A549 (cell line): ENCODE data around the gene MACROH2A2. TPM values are rescaled to one million over a fixed set of nuclear protein-coding genes. Genes with fewer than 3 reads are reported as not detected.

Experiments
- ATAC-seq, 2 experiments: fragments of 200-7000 bp in 1 of 2; fragments of >200 bp in 1 of 2; cut with Nextera tagmentation in 1 of 2; cut with Tn5 transposase in 1 of 2; 3 replicates each; pipeline versions ENCODE4 v1.8.0 to v1.9.1; 2018 to 2020; ENCODE audit warnings: mild to moderate bottlenecking in 1 of 2, moderate library complexity in 1 of 2
- CTCF ChIA-PET: fragments of 300-600 bp; sonication (Branson Sonifier 250); formaldehyde crosslinking; extraction: SDS; loops from one replicate; lab custom pipeline; 2021; ENCODE audit warnings: antibody characterized with exemption, inconsistent platforms; lab: Yijun Ruan, JAX
- POLR2A ChIA-PET: fragments of 350-600 bp; formaldehyde crosslinking; extraction: SDS; loops from one replicate; lab custom pipeline; 2021; ENCODE audit warnings: antibody characterized with exemption, inconsistent platforms; lab: Yijun Ruan, JAX
- DNase-seq, 2 experiments: peaks; one replicate each; pipeline versions ENCODE4 v3.0.0 to v3.0.0-alpha.2; 2011 to 2016; ENCODE audit warnings: low read depth in 1 of 2, low spot score in 1 of 2
- FAIRE-seq: peaks from 2 replicates; lab custom pipeline; 2011; peaks lifted over from hg19 to GRCh38; lab: Jason Lieb, UNC
- H3K27ac ChIP-seq, 2 experiments: fragments of >200 bp; sonication (Bioruptor Twin); formaldehyde crosslinking; 3 replicates each; pipeline ENCODE4 v1.5.1; 2016 to 2017
- H3K4me1 ChIP-seq: fragments of >200 bp; sonication (Bioruptor Twin); formaldehyde crosslinking; 3 replicates; pipeline ENCODE4 v1.6.1; 2016
- H3K4me2 ChIP-seq: fragments of >200 bp; sonication (Bioruptor Twin); formaldehyde crosslinking; 3 replicates; pipeline ENCODE4 v1.6.1; 2016
- H3K4me3 ChIP-seq: fragments of >200 bp; sonication (Bioruptor Twin); formaldehyde crosslinking; 3 replicates; pipeline ENCODE4 v1.5.1; 2016
- H3K9me3 ChIP-seq: fragments of >200 bp; sonication (Bioruptor Twin); formaldehyde crosslinking; 3 replicates; pipeline ENCODE4 v1.6.1; 2016
- CBX2 ChIP-seq: fragments of 200-600 bp; sonication (generic); IDR thresholded peaks from 2 replicates; pipeline ENCODE4 v1.6.1; 2016; ENCODE audit warnings: low read depth, mild to moderate bottlenecking, borderline replicate concordance
- CBX8 ChIP-seq: fragments of 200-600 bp; sonication (generic); IDR thresholded peaks from 2 replicates; pipeline ENCODE4 v1.6.1; 2016
- CTCF ChIP-seq: fragments of >200 bp; sonication (Bioruptor Twin); formaldehyde crosslinking; IDR thresholded peaks from 3 replicates; pipeline ENCODE4 v1.5.1; 2016
- ESRRA ChIP-seq: fragments of 150-350 bp; IDR thresholded peaks from 2 replicates; pipeline ENCODE4 v1.6.1; 2014; ENCODE audit warnings: mild to moderate bottlenecking, low read length, borderline replicate concordance
- FOSL2 ChIP-seq, 2 experiments: fragments of 450-650 bp in 1 of 2; fragments of >200 bp in 1 of 2; sonication (Bioruptor Twin) in 1 of 2; formaldehyde crosslinking; IDR thresholded peaks; 2 replicates each; pipeline versions ENCODE4 v1.5.0 to v1.6.1; 2016 to 2020; ENCODE audit warnings: mild to moderate bottlenecking in 1 of 2, moderate library complexity in 1 of 2
- HES2 ChIP-seq: fragments of >200 bp; sonication (Bioruptor Twin); formaldehyde crosslinking; IDR thresholded peaks from 2 replicates; pipeline ENCODE4 v1.6.1; 2016
- HOXB13 ChIP-seq: fragments of 250-450 bp; sonication (Bioruptor Pico); IDR thresholded peaks from 2 replicates; pipeline ENCODE4 v1.5.0; 2020; ENCODE audit warnings: low read depth, mild to moderate bottlenecking, moderate library complexity
- HOXB5 ChIP-seq: fragments of 250-450 bp; sonication (Bioruptor Pico); IDR thresholded peaks from 2 replicates; pipeline ENCODE4 v1.5.0; 2020; ENCODE audit warnings: mild to moderate bottlenecking, moderate library complexity
- JUN ChIP-seq, 2 experiments: fragments of >200 bp; sonication (Bioruptor Twin); formaldehyde crosslinking; IDR thresholded peaks; 2 replicates in 1 of 2; 3 replicates in 1 of 2; pipeline ENCODE4 v1.6.1; 2016 to 2017
- KDM1A ChIP-seq: fragments of 200-600 bp; sonication (generic); IDR thresholded peaks from 2 replicates; pipeline ENCODE4 v1.6.1; 2016; ENCODE audit warnings: low read depth, mild to moderate bottlenecking
- NFE2L2 ChIP-seq: fragments of 150-350 bp; conservative IDR thresholded peaks from 2 replicates; pipeline ENCODE4 v1.6.1; 2014; ENCODE audit warnings: low read length
- NR3C1 ChIP-seq: fragments of >200 bp; sonication (Bioruptor Twin); formaldehyde crosslinking; IDR thresholded peaks from 3 replicates; pipeline ENCODE4 v1.6.1; 2017
- RAD21 ChIP-seq, 2 experiments: fragments of >200 bp in 1 of 2; sonication (Bioruptor Twin) in 1 of 2; formaldehyde crosslinking in 1 of 2; IDR thresholded peaks in 1 of 2; conservative IDR thresholded peaks in 1 of 2; 2 replicates in 1 of 2; 3 replicates in 1 of 2; pipeline ENCODE4 v1.6.1; 2012 to 2018; ENCODE audit warnings: inconsistent platforms in 1 of 2
- RNF2 ChIP-seq: fragments of 200-600 bp; sonication (generic); IDR thresholded peaks from 2 replicates; pipeline ENCODE4 v1.6.1; 2016; ENCODE audit warnings: low read depth, mild to moderate bottlenecking, antibody characterized with exemption, moderate library complexity, borderline replicate concordance
- SMC3 ChIP-seq: fragments of >200 bp; sonication (Bioruptor Twin); formaldehyde crosslinking; IDR thresholded peaks from 3 replicates; pipeline ENCODE4 v1.6.1; 2018; ENCODE audit warnings: inconsistent platforms
- ZNF302 ChIP-seq: fragments of 250-450 bp; sonication (Bioruptor Pico); IDR thresholded peaks from 2 replicates; pipeline ENCODE4 v1.9.0; 2021; ENCODE audit warnings: inconsistent platforms, mild to moderate bottlenecking, moderate library complexity
- WGBS: methylation state at CpG from one replicate; pipeline ENCODE4 v1.1.6; 2017; ENCODE audit errors: missing lambda C conversion rate; 5-methylcytosine and 5-hydroxymethylcytosine counted together
- polyA plus RNA-seq, 4 experiments: library from polyadenylated mRNA; depleted of rRNA in 3 of 4; stranded (reverse); fragments of >200 nt; fragmentation: RNase III in 1 of 4; extraction: RNeasy Plus Mini Kit Qiagen cat#74134 plus additional on column Dnase treatment in 1 of 4; gene quantifications; 2 replicates in 3 of 4; 3 replicates in 1 of 4; pipeline ENCODE4 v1.2.3, GENCODE V29; 2011 to 2017
- TF ChIP-seq, protein P1 (sequence below): fragments of 150-350 bp; IDR thresholded peaks from 2 replicates; pipeline ENCODE4 v1.6.1; 2014; ENCODE audit warnings: low read depth, mild to moderate bottlenecking, low read length
- TF ChIP-seq, protein P2 (sequence below): IDR thresholded peaks from 2 replicates; pipeline ENCODE4 v1.6.1; 2012
- TF ChIP-seq, protein P3 (sequence below): fragments of 200-600 bp; sonication (generic); IDR thresholded peaks from 2 replicates; pipeline ENCODE4 v1.6.1; 2016; ENCODE audit warnings: antibody characterized with exemption, mild to moderate bottlenecking, moderate library complexity
- TF ChIP-seq, protein P4 (sequence below): fragments of >200 bp; sonication (Bioruptor Twin); formaldehyde crosslinking; IDR thresholded peaks from 3 replicates; pipeline ENCODE4 v1.6.1; 2016

The MACROH2A2 gene
- polyA plus RNA-seq, 2 of the 4 experiments (the other 2 are of a cell fraction) = 22.2 to 29.6 TPM

- FAIRE-seq = no peak
- POLR2A ChIA-PET = interaction anchor here (1.6 kb wide), 1 partner anchor 30 kb away, joined by 11 read pairs; the partner anchor contains the start of gene TYSND1
- CTCF ChIA-PET = interaction anchor here (0.6 to 14.0 kb wide), 38 partner anchors 10 to 449 kb away, joined by 3 to 244 read pairs (median 4); partner anchors contain the start of genes AIFM2, EIF4EBP2 and TYSND1
These were observed 63.5 kb downstream of the MACROH2A2 start for GRCh38 chr10:70115948-70116682.

DNA sequence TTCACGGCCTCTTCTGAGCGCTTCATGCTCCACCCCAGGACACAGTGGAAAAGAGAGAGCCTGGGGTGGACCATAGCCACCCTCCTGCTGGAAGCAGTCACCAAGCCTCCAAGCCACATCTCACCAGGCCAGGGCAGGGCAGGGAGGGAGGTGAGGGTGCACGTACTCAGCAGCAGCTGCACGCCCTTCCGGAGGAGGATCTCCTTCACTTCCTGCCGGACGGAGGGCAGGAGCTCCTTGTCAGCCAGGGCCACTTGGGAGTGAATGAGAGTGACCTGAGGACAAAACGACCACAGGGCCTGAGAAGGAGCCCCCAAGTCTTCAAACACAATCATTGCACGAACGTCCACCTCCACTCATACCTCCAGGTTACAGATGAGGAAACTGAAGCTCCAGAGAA, 65.0 kb downstream of the MACROH2A2 start:
- H3K9me3 ChIP-seq = no peaks in the 10 kb centered on the region
- no peak overlapping the region for H3K27ac ChIP-seq
- 85% methylated on average over 10 of the region's 10 CpGs for WGBS
- ChIA-PET POLR2A (interaction anchor here (1.0 kb wide), 1 partner anchor 29 kb away, joined by 3 read pairs; the partner anchor contains the start of gene TYSND1), CTCF (interaction anchor here (1.0 to 14.0 kb wide), 10 partner anchors 8 to 247 kb away, joined by 3 to 244 read pairs (median 20); partner anchors contain the start of gene TYSND1)
- ATAC-seq = no peak
- no peak for TF ChIP-seq HOXB13 (CRISPR knock-in tag)
- H3K4me2 ChIP-seq = no peak overlapping the region
- no peak for DNase-seq
- no peaks in the 10 kb centered on the region for H3K4me1 ChIP-seq
- H3K4me3 ChIP-seq = no peak overlapping the region
- FAIRE-seq = no peak

More at GRCh38 chr10:70115948-70116682, 63.5 kb downstream of the MACROH2A2 start:
- H3K4me2 ChIP-seq = no peak overlapping the region
- H3K9me3 ChIP-seq = no peaks in the 10 kb centered on the region
- no peak overlapping the region for H3K4me3 ChIP-seq
- DNase-seq = peak; percentile 45 to 64
- TF ChIP-seq RAD21 (conservative IDR thresholded peaks at IDR 0.05 in 1 of 2, IDR thresholded peaks at IDR 0.05 in 1 of 2) = peak; percentile 44 to 49
- peak; percentile 75 for TF ChIP-seq CTCF
- TF ChIP-seq, protein P1, sequence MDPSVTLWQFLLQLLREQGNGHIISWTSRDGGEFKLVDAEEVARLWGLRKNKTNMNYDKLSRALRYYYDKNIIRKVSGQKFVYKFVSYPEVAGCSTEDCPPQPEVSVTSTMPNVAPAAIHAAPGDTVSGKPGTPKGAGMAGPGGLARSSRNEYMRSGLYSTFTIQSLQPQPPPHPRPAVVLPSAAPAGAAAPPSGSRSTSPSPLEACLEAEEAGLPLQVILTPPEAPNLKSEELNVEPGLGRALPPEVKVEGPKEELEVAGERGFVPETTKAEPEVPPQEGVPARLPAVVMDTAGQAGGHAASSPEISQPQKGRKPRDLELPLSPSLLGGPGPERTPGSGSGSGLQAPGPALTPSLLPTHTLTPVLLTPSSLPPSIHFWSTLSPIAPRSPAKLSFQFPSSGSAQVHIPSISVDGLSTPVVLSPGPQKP = no peak
- no peak for TF ChIP-seq NFE2L2
- TF ChIP-seq, protein P2, sequence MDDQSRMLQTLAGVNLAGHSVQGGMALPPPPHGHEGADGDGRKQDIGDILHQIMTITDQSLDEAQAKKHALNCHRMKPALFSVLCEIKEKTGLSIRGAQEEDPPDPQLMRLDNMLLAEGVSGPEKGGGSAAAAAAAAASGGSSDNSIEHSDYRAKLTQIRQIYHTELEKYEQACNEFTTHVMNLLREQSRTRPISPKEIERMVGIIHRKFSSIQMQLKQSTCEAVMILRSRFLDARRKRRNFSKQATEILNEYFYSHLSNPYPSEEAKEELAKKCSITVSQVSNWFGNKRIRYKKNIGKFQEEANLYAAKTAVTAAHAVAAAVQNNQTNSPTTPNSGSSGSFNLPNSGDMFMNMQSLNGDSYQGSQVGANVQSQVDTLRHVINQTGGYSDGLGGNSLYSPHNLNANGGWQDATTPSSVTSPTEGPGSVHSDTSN = no peak
- TF ChIP-seq, protein P3, sequence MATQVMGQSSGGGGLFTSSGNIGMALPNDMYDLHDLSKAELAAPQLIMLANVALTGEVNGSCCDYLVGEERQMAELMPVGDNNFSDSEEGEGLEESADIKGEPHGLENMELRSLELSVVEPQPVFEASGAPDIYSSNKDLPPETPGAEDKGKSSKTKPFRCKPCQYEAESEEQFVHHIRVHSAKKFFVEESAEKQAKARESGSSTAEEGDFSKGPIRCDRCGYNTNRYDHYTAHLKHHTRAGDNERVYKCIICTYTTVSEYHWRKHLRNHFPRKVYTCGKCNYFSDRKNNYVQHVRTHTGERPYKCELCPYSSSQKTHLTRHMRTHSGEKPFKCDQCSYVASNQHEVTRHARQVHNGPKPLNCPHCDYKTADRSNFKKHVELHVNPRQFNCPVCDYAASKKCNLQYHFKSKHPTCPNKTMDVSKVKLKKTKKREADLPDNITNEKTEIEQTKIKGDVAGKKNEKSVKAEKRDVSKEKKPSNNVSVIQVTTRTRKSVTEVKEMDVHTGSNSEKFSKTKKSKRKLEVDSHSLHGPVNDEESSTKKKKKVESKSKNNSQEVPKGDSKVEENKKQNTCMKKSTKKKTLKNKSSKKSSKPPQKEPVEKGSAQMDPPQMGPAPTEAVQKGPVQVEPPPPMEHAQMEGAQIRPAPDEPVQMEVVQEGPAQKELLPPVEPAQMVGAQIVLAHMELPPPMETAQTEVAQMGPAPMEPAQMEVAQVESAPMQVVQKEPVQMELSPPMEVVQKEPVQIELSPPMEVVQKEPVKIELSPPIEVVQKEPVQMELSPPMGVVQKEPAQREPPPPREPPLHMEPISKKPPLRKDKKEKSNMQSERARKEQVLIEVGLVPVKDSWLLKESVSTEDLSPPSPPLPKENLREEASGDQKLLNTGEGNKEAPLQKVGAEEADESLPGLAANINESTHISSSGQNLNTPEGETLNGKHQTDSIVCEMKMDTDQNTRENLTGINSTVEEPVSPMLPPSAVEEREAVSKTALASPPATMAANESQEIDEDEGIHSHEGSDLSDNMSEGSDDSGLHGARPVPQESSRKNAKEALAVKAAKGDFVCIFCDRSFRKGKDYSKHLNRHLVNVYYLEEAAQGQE = no peak
- no peak for TF ChIP-seq ZNF302 (CRISPR knock-in tag)
- TF ChIP-seq SMC3 = peak; percentile 53
- H3K27ac ChIP-seq = no peak overlapping the region
- no peaks in the 10 kb centered on the region for H3K4me1 ChIP-seq
- 55% methylated on average over 12 of the region's 12 CpGs for WGBS
- peak; percentile 76 to 86 for ATAC-seq

DNA sequence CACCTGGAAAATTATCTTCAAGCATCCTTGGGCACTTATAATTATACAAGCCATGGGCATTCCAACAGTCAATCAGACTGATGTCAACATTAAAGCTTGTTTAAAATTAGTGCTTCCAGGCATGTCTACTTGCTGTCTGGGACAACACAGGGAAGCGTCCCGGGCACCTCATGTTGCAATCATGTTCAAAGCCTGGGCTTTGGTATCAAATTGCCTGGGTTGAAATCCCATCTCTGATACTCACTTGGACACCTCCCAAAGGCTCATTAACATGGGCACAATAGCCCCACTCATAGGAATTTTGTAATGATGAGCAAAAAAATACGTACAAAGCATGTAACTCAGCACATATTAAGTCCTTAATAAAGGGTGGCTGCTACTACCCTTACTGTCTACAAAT, 65.5 kb downstream of the MACROH2A2 start:
- no peak overlapping the region for H3K4me2 ChIP-seq
- H3K27ac ChIP-seq = no peak overlapping the region
- no peak for FAIRE-seq
- no peak for DNase-seq
- no peak overlapping the region for H3K4me3 ChIP-seq
- no peaks in the 10 kb centered on the region for H3K9me3 ChIP-seq
- TF ChIP-seq KDM1A = no peak
- no peak for TF ChIP-seq CBX2
- TF ChIP-seq RAD21 (conservative IDR thresholded peaks at IDR 0.05 in 1 of 2, IDR thresholded peaks at IDR 0.05 in 1 of 2) = no peak
- TF ChIP-seq, protein P4, sequence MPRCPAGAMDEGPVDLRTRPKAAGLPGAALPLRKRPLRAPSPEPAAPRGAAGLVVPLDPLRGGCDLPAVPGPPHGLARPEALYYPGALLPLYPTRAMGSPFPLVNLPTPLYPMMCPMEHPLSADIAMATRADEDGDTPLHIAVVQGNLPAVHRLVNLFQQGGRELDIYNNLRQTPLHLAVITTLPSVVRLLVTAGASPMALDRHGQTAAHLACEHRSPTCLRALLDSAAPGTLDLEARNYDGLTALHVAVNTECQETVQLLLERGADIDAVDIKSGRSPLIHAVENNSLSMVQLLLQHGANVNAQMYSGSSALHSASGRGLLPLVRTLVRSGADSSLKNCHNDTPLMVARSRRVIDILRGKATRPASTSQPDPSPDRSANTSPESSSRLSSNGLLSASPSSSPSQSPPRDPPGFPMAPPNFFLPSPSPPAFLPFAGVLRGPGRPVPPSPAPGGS = no peak
- no peak for TF ChIP-seq NR3C1
- no peak for TF ChIP-seq JUN (IDR thresholded peaks at IDR 0.05)
- TF ChIP-seq RNF2 = no peak
- no peak for TF ChIP-seq HES2
- TF ChIP-seq CBX8 = no peak
- TF ChIP-seq ESRRA = no peak
- no peak for TF ChIP-seq FOSL2 (IDR thresholded peaks at IDR 0.05)
- TF ChIP-seq FOSL2 (CRISPR knock-in tag; IDR thresholded peaks at IDR 0.05) = no peak
- TF ChIP-seq HOXB5 (CRISPR knock-in tag) = no peak
- TF ChIP-seq, all 56 proteins: peak for 0
- WGBS = 94% methylated on average over 3 of the region's 3 CpGs
- ChIA-PET CTCF (interaction anchor here (1.0 to 14.0 kb wide), 8 partner anchors 9 to 246 kb away, joined by 3 to 244 read pairs (median 13); partner anchors contain the start of gene TYSND1), POLR2A (no interaction called here)
- no peak for ATAC-seq
- H3K4me1 ChIP-seq = no peaks in the 10 kb centered on the region
